HG02884 (cell line): ENCODE measurements around the gene IL10RB.
"Not testable (repeated sequence)": the region's sequence is repeated elsewhere in the genome, so short reads cannot be mapped to it uniquely, and the experiment has no call there.

Experiments used
- ATAC-seq: cut with Tn5 transposase; IDR thresholded peaks from one replicate; pipeline ENCODE4 v1.9.1; 2021; ENCODE audit warnings: mild to moderate bottlenecking, moderate library complexity; ENCODE audit not compliant: unreplicated experiment

Gene IL10RB

GRCh38 chr21:33266050-33266788, at the start of gene IL10RB:
TSS of gene IL10RB (plus strand) at chr21:33266367. CDS start at chr21:33266466, 99 bp downstream.
- peak; percentile 28 for ATAC-seq

GRCh38 chr21:33217138-33217520, 49.0 kb upstream of the IL10RB start:
- no peak for ATAC-seq

- no peak for ATAC-seq
Measured at GRCh38 chr21:33219300-33219699, 46.9 kb upstream of the IL10RB start.

GRCh38 chr21:33219954-33220353, 46.2 kb upstream of the IL10RB start:
- ATAC-seq = no peak

GRCh38 chr21:33225376-33225775, 40.8 kb upstream of the IL10RB start:
- not testable (repeated sequence) for ATAC-seq

GRCh38 chr21:33228455-33228854, 37.7 kb upstream of the IL10RB start:
- no peak for ATAC-seq

- peak; percentile 9 for ATAC-seq
Measured at GRCh38 chr21:33229099-33229783, 36.9 kb upstream of the IL10RB start.

GRCh38 chr21:33229784-33230544, 36.2 kb upstream of the IL10RB start, which contains the start of gene IFNAR2:
TSS of gene IFNAR2 (plus strand) at chr21:33229938. CDS start at chr21:33241923, 11,985 bp downstream.
- peak; percentile 67 for ATAC-seq

GRCh38 chr21:33230545-33231324, 35.4 kb upstream of the IL10RB start:
- ATAC-seq = peak; percentile 31

- no peak for ATAC-seq
Measured at GRCh38 chr21:33231526-33231925, 34.6 kb upstream of the IL10RB start.

- no peak for ATAC-seq
Measured at GRCh38 chr21:33232291-33233034, 33.7 kb upstream of the IL10RB start.

- ATAC-seq = no peak
Measured at GRCh38 chr21:33234635-33235520, 31.3 kb upstream of the IL10RB start.

- no peak for ATAC-seq
Measured at GRCh38 chr21:33236013-33236686, 30.0 kb upstream of the IL10RB start.

GRCh38 chr21:33236766-33237165, 29.4 kb upstream of the IL10RB start:
- no peak for ATAC-seq

GRCh38 chr21:33237486-33237885, 28.7 kb upstream of the IL10RB start:
- no peak for ATAC-seq

GRCh38 chr21:33238146-33238545, 28.0 kb upstream of the IL10RB start:
- ATAC-seq = peak; percentile 21

- peak; percentile 71 for ATAC-seq
Measured at GRCh38 chr21:33238565-33239255, 27.5 kb upstream of the IL10RB start.
